ENCODE measurements around the gene SLC13A4.
"Not testable (repeated sequence)": the region's sequence is repeated elsewhere in the genome, so short reads cannot be mapped to it uniquely, and the experiment has no call there.

The SLC13A4 gene

DNA sequence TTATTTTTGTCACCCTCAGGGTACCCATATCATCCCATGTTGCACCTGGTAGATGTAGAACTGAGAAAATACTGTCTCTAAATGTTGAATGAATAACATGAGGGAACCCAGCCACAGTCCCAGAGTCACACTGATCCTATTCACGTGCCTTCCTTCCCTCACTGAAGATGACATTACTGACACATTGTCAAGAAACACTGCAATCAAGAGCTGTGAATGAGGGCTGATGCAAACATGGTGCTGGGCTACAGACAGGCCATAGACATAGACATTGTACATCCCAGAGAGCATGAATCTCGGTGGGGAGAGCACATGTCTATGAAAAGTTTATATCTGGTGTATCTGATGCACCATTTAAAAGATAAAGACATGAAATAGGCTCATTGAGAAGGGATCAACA is 9.8 kb downstream of the SLC13A4 start:
- DNase-seq (ENCODE audit: low read depth) = no peak

GRCh38 chr7:135717693-135718092 is 10.3 kb downstream of the SLC13A4 start:
- no peak for DNase-seq (ENCODE audit: low read depth)

DNA sequence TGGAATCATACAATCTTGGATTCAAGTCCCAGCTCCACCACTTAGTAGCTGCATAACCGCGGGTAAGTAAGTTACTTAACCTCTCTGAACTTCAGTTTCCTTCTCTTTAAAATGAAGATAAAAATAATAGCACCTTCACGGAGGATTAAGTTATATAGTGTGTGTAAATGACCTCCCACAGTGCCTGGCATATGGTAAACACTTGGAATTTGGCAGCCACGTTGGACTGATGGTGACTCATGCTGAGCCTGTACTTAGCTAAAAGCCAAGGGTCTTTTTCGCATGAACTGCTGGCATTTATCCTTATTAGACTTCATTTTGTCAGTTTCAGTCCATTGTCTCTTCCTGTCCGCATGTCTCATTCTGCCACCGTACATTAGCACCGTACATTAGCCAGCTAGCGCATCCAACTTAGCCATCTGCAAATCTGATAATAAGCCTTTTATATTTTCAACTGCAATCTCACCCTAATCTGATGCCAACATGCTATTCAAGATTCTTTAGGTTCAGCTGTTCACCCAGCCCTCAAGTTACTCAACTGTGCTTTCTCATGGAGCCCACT is 11.2 kb downstream of the SLC13A4 start:
- no peak for DNase-seq (ENCODE audit: low read depth)

DNA sequence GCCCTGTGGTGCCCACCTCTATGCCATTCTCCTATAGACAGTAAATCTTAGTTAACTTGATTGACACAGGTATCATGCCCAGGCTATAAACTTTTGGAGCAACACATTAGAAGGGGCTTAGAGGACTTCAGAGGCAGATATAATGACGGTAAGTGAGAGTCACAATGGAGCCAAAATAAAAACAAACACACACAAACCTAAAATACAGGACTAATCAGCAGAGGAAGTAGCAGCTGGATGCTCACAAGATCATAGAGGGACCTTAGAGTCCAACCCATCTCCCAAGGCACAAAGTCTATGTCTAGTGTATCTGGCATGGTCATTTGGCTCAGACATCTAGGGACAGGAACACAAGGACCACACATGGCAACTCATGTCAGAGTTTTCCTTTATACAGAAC is 12.3 kb downstream of the SLC13A4 start:
- DNase-seq (ENCODE audit: low read depth) = no peak

DNA sequence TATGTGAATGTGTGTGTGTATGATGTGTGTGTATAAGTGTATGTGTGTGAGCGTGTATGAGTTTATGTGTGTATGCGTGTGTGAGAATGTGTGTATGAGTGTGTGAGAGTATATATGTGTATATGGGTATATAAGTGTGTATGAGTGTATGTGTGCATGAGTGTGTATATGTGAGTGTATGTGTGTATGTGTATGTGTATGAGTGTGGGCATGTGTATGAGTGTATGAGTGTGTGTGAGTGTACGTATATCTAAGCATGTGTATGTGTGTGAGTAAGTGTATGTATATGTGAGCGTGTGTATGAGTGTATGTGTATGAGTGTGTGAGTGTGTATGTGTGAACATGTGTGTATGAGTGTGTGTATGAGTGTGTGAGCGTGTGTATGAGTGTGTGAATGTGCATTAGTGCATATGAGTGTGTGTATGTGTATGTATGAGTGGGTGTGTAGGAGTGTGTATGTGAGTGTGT is 12.9 kb downstream of the SLC13A4 start:
- DNase-seq (ENCODE audit: low read depth) = no peak

GRCh38 chr7:135714534-135715009 is 13.4 kb downstream of the SLC13A4 start:
- DNase-seq (ENCODE audit: low read depth) = no peak

DNA sequence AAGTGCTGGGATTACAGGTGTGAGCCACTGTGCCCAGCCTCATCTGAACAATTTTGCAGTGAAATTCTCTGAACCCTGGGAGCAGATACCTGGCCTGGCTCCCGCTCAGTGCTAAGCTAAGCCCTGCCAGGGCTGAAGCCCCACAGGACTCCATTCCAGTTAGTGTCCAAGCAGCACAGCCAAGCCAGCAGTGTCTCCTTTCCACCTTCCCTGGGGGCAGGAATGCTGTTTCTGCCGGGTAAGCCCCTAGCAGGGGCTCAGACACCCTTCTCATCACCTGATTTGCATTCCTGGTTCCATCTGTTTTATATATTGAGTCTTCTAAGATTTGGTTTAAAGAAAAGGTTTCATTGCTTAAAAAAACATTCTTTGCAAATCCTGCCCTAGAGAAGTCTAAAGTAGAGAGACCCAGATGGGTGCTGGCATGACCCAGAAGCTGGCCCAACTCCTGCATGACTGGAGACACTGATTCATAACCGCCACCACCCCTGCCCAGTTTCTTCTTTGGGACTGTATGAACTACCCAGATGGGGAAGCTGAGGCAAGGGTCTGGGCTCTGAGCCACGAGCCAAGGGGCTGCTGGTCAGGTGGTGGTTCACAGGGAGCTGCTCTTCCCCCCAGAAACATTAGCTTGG is 14.0 kb downstream of the SLC13A4 start:
- no peak for DNase-seq (ENCODE audit: low read depth)

GRCh38 chr7:135712796-135713195 is 15.2 kb downstream of the SLC13A4 start:
- DNase-seq (ENCODE audit: low read depth) = no peak

DNA sequence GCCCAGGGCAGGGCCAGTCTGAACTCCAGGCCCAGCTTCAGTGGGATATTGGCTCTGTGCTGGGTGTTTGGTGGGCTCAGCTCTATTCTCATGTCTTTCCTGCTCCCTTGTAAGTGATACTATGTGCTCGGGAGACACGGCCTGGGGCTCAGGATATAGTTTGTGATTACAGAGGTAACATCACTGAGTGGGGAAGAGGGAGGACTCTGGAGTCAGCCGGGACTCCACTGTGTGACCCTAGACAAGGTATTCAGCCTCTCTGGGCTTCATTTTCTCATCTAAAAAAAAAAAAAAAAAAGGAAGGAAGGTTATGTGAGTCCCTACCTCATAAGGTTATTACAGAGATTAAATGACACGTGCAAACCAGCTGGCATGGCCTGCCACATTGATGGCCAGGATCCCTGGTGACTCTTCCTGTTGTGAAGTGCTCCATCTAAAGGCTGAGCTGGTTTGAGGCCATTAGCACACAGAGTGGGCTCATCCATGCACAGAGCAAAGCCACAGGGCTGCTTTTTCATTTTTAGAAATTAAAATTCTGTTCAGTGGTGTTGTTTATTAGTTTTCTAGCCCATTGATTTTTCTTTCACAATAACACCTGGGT is 15.7 kb downstream of the SLC13A4 start:
- no peak for DNase-seq (ENCODE audit: low read depth)

- no peak for DNase-seq (ENCODE audit: low read depth)
Observed at GRCh38 chr7:135711139-135711469, 16.9 kb downstream of the SLC13A4 start.

DNA sequence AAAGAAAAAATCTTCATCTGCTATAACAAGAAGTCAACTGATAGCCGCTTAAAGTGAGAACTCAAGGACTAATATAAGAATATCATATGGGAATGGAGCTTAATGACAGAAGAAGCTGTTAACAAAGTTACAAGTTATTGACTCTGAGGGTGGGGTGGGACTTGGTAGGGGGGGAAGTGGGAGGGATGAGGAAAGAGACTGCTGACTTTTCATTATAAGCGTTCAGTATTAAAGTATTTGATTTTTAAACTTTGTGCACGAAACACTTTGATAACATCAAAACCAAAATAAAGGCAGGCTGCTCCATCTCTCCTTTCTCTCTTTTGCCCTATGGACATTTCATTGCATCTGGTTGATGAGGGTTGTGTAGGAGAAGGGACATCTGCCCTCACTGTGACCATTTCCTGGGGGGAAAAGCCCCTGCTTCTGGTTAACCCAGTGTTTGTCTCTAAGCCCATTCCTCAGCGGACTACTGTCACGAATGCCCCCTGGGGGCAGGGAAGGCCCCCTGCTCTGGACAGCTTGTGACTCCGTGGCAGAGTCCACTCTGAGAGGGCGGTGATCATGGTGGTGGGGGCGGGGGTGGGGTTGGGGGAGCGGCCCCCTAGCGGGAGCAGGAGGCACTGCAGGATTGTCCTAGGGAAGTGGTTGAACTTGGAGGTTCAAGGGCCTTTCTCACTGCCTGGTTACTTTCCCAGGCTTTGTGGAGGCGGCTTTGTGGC is 17.4 kb downstream of the SLC13A4 start:
- DNase-seq (ENCODE audit: low read depth) = no peak

DNA sequence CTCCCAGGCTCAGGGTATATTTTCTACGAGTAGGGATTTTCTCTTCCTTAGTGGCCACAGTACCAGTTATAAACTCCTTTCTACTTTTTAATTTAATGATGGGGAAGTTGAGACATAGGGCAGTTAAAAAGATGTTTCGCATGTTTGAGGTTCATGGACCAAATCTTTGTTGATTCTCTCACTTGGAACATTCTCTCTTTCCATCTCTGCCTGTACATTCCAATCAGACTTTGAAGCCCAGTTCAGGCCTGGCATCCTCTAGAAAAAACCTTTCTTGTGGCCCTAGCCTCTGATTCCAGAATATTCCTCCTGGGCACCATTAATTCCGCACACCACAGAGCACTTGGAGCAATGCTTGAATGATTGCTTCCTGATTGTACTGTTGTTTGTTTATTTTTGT is 18.5 kb downstream of the SLC13A4 start:
- DNase-seq (ENCODE audit: low read depth) = no peak

GRCh38 chr7:135708041-135708440 is 19.9 kb downstream of the SLC13A4 start:
- no peak for DNase-seq (ENCODE audit: low read depth)

GRCh38 chr7:135707570-135707966 is 20.4 kb downstream of the SLC13A4 start:
- no peak for DNase-seq (ENCODE audit: low read depth)

- no peak for DNase-seq (ENCODE audit: low read depth)
Observed at GRCh38 chr7:135706858-135707569, 21.0 kb downstream of the SLC13A4 start.

GRCh38 chr7:135706038-135706742 is 21.8 kb downstream of the SLC13A4 start:
- no peak for DNase-seq (ENCODE audit: low read depth)

DNA sequence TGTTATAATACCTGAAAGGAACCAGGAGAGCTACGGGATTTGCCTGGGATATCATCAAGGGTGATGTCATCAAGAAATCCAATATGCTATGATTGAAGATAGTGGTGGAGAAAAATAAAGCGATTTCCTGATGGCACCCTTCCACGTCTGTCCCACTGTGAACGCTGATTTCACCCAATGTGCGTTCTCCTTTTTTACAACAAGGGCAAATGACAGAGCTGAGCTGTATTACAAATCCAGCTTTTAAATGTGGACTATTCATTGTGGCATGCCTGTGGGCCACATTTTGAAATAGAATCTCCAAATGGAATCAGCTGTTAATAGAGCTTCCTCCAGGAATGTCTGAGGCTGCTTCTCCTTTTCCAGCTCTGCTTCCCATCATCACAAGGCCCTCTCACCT is 23.3 kb downstream of the SLC13A4 start:
- no peak for DNase-seq (ENCODE audit: low read depth)

- DNase-seq (ENCODE audit: low read depth) = no peak
Observed at GRCh38 chr7:135704074-135704473, 23.9 kb downstream of the SLC13A4 start.

DNA sequence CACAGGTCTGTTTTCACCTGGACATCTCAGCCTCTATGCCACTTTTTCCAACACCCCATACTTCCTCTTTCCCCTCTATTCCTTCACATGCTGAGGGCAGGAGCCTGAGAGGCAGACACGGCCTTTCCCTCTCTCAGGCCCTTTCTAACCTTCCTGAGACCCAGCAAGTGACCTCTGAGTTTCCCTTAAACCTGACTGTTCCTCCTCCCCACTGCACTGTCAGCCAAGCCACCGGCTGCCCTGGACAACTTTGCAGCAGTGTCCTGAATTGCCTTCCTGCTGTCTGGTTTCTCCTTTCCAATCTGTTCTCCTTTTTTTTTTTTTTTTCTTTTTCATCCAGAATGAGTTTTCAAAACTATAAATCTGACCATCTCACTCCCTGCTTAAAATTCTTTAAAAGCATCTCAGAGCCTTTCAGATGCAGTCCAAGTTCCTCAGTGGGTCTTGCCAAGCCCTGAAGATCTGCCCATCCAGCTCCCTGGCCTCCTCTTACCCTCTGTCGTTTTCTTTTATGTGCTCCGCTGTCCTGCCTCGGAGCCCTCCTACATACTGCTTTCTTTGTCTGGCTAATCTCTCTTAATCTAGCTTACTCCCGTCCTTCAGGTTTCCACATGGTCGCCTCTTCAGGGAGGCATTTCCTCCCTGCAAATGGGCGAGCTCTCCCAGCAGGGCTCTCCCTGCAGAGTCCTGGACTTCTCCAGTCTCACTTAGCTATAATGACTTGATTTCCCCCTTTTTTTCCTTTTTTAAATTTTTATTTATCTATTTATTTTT is 30.5 kb downstream of the SLC13A4 start:
- DNase-seq (ENCODE audit: low read depth) = no peak

GRCh38 chr7:135693558-135693957 is 34.4 kb downstream of the SLC13A4 start:
- no peak for DNase-seq (ENCODE audit: low read depth)

GRCh38 chr7:135692606-135693005 is 35.4 kb downstream of the SLC13A4 start:
- DNase-seq (ENCODE audit: low read depth) = not testable (repeated sequence)
